ENCODE measurements around the gene POMT1. TPM values are rescaled to one million over a fixed set of nuclear protein-coding genes. Genes with fewer than 3 reads are reported as not detected.

POMT1 gene
- total RNA-seq, 1 experiment from 2014 or later, result 20.9 TPM

DNA sequence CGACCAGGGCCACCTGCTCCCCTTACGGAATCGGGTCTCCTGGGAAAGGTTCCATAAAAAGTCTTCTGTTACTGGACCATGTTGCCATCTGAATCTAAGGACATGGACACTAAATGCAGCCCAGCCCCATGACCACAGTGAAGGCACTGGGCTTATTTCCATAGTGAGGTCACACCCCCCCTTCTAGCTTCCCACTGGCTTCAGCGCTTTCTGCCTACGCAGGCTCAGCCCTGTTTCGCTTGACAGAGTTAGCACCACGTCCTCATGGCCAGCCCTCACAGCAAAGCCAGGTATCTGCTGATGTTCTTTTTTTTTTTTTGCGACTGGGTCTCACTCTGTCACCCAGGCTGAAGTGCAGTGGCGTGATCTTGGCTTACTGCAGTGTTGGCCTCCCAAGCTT lies 14.2 kb downstream of the POMT1 start:
- DNase-seq (ENCODE audit: low read depth, low spot score), result no peak
- in situ Hi-C loops (cut with HindIII; ENCODE audit: low pct_unique_long_range_greater_than_20kb, low sequenced_read_pairs), result no loop called here

DNA sequence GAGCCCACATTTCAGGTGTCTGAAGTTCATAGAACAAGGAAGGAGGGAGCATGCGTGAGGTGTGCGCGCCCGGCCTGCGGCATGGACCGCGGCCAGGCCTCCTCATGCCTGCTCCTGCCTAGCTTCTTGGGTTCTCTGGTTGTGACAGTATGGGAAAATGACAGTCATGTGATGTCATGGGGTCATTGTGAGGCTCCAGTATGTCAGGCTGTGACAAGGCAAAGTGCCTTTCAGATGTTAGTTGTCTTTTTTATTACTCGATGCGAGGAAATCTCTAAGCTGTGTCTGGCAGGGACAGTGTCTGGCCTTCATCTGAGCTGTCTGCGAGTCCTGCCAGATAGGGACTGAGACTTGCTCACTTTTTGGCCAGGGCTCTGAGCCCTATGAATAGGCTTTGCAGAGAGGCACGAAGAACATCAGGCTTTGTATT lies 15.1 kb downstream of the POMT1 start:
- in situ Hi-C loops (cut with HindIII; ENCODE audit: low pct_unique_long_range_greater_than_20kb, low sequenced_read_pairs), result no loop called here
- DNase-seq (ENCODE audit: low read depth, low spot score), result no peak

DNA sequence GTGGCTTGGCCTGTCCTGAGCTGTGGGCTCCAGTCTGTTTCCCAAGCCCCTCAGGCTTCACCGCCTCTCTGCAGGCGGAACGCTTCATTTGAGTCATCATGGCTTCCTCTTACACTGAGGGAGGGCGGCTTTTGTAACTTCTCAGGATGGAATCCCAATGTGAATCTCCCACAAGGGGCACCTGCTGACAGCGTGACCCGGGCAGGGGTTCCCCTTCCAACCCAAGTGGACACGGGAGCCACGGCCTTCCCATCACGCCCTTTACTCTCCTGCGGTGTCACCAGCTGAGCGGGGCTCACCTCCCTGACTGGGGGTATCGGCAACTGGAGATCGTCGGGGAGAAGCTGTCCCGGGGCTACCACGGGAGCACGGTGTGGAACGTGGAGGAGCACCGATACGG lies 15.8 kb downstream of the POMT1 start:
- in situ Hi-C loops (cut with HindIII; ENCODE audit: low pct_unique_long_range_greater_than_20kb, low sequenced_read_pairs), result no loop called here

DNA sequence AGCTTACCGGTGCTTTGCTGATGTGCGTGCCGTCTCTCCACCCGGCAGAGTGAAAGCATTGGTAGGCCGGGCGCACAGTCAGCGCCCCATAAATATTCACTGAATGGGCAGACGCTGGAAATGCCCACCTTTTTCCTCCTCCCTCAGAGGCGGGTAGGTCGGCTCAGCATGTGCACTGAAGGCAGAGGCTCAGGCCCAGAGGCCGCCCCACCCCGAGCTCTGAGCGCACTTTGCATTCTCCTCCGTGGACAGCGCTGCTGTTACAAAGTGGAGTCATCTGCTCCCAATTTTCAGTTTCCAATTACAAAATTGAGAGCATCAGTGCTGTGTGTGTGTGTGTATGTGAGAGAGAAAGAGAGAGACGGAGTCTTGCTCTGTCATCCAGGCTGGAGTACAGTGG lies 17.8 kb downstream of the POMT1 start:
- in situ Hi-C loops (cut with HindIII; ENCODE audit: low pct_unique_long_range_greater_than_20kb, low sequenced_read_pairs), result no loop called here
- no peak for DNase-seq (ENCODE audit: low read depth, low spot score)

More for the DNA sequence above, 15.8 kb downstream of the POMT1 start:
- no peak for DNase-seq (ENCODE audit: low read depth, low spot score)

DNA sequence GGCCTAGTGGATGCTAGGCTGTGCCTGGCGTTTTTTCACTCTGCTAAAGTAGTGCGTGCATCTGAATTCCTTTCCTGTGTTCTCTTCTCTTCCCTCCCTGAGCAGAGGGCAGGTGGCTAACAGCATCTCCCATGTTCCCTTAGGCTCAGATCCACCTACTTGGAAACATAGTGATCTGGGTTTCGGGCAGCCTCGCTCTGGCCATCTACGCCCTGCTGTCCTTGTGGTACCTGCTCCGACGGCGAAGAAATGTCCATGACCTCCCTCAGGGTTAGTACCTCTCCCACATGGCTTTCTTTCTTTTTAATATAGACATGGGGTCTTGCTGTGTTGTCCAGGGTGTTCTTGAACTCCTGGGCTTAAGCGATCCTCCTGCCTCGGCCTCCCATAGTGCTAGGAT lies 18.5 kb downstream of the POMT1 start:
- in situ Hi-C loops (cut with HindIII; ENCODE audit: low pct_unique_long_range_greater_than_20kb, low sequenced_read_pairs), result no loop called here
- DNase-seq (ENCODE audit: low read depth, low spot score), result no peak

DNA sequence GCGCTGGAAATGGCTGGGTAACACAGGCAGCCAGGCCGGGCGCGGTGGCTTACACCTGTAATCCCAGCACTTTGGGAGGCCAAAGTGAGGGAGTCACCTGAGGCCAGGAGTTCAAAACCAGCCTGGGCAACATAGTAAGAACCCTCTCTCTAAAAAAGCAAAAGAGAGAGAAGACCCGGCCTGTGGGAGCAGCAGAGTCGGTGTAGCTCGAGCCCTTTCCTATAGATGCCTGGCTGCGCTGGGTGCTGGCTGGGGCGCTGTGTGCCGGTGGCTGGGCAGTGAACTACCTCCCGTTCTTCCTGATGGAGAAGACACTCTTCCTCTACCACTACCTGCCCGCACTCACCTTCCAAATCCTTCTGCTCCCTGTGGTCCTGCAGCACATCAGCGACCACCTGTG lies 19.1 kb downstream of the POMT1 start:
- no peak for DNase-seq (ENCODE audit: low read depth, low spot score)
- in situ Hi-C loops (cut with HindIII; ENCODE audit: low pct_unique_long_range_greater_than_20kb, low sequenced_read_pairs), result no loop called here

DNA sequence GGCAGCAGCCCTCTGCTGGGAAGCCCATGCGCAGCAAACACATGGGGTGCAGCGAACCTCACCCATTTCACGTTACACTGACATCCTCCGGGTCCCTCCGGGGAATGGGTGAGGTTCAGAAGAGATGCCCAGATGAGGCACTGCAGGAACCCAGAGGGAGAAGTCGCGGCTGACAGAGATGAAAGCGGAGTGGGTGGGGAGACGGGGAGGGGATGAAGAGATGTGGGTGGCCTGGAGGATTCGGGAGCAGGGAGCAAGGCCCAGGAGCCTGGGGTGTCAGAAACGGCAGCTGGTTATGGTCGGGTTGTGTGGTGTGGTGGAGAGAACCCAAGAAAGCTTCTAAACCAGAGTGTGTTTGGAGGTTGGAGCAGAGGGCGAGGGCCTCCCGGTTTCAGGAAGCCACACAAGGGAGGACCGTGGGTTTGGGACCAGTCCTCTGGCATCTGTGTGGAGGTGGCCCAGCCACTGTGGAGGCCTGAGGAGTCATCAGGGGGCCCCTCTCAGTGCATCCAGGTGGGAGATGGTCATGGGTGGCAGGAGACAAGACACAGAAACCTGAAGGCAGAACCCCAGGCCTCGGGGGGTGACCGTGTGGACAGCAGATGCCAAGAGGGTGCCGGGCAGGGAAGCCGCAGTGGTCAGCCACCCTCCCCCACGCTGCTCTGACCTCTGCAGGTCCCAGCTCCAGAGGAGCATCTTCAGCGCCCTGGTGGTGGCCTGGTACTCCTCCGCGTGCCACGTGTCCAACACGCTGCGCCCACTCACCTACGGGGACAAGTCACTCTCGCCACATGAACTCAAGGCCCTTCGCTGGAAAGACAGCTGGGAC lies 19.8 kb downstream of the POMT1 start:
- no peak for DNase-seq (ENCODE audit: low read depth, low spot score)

DNA sequence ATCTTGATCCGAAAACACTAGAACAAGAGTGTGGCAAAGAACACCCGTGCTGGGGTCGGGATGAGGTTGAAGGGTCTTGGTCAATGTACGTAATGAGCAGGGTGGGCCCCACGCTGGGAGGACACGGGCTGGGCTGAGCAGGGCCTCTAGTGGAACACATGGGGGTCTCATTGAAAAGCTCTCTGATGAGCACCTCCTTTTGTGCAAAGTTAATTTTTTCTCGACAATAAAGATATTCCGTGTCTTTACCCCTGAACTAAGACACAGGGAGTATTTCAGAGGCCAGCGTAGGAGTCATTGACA lies 20.3 kb downstream of the POMT1 start:
- in situ Hi-C loops (cut with HindIII; ENCODE audit: low pct_unique_long_range_greater_than_20kb, low sequenced_read_pairs), result no loop called here
- no peak for DNase-seq (ENCODE audit: low read depth, low spot score)

More for the DNA sequence above, 19.8 kb downstream of the POMT1 start:
- in situ Hi-C loops (cut with HindIII; ENCODE audit: low pct_unique_long_range_greater_than_20kb, low sequenced_read_pairs), result no loop called here

DNA sequence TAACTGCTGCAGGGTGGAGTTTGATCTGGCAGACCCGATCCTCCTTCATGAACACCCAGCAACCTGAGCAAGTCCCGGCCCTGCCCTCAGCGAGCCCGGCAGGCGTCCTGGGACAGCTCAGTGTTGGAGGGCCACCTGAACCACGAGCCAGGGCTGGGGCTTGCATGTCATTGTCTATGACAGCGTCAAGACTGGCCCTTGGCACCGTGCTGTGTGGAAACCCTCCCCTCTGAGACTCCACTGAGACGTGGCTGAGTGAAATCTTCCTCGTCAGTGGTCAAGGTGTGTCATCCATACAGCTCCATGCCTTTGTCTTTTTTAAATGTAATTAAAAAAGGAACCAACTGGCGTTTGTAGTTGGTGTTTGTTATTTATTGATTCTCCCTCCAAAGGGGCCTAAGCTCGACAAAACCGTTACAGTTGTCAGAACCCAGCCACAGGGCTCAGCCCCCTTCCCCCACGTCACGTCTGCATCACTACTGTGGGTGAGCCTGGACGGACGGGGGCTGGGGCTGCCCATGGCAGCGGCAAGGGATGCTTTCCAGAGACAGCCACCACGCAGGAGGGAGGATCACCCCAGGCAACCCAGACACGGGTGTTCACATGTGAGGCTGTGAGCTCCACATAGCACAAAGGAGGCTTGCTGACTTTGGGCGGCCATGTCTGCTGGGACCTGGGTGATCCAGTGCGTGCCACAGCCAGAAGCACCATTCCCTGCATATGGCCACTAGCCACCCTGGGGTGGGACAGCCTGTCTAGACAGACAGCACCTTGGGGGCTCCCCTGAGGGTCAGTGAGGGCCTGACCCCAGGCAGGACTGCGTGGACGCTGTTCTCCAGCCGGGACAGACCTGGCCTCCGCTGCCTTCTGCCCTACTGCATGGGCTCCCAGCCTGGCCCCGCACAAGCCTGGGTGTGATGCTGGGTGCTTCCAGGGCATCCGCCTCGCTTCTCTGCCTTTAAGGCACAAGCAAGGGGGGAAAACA lies 21.0 kb downstream of the POMT1 start:
- no peak for DNase-seq (ENCODE audit: low read depth, low spot score)
- in situ Hi-C loops (cut with HindIII; ENCODE audit: low pct_unique_long_range_greater_than_20kb, low sequenced_read_pairs), result no loop called here

DNA sequence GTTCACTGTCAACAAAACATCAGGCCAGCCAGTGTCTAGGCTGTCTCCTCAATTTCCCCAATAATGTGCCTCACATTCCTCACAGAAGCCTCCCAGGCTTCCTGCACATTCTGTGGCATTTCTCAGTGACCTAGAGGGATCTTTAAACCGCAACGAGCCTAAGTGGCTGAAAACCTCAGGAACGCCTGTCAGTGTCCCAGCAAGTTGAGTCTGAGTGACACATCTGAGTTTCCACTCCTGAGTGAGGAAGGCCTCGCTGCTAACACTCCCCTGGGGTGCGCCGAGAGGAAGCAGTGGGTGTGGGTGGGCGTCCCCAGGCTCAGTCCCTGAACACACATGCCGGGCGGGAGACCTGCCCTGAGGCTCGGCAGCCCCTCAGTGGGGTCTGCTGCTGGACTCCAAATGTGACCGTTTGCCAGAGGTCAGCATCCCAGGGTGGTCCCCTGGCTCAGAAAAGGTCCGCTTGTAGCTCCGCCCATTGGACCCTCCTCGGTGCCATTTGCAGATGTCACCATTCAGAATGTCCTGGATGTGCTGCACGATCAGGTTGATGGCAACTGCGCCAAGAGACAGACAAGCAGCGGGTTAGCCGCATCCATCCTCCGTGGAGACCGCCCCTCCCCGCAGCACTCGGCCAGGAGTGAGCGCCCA lies 22.1 kb downstream of the POMT1 start:
- DNase-seq (ENCODE audit: low read depth, low spot score), result no peak
- in situ Hi-C loops (cut with HindIII; ENCODE audit: low pct_unique_long_range_greater_than_20kb, low sequenced_read_pairs), result no loop called here

DNA sequence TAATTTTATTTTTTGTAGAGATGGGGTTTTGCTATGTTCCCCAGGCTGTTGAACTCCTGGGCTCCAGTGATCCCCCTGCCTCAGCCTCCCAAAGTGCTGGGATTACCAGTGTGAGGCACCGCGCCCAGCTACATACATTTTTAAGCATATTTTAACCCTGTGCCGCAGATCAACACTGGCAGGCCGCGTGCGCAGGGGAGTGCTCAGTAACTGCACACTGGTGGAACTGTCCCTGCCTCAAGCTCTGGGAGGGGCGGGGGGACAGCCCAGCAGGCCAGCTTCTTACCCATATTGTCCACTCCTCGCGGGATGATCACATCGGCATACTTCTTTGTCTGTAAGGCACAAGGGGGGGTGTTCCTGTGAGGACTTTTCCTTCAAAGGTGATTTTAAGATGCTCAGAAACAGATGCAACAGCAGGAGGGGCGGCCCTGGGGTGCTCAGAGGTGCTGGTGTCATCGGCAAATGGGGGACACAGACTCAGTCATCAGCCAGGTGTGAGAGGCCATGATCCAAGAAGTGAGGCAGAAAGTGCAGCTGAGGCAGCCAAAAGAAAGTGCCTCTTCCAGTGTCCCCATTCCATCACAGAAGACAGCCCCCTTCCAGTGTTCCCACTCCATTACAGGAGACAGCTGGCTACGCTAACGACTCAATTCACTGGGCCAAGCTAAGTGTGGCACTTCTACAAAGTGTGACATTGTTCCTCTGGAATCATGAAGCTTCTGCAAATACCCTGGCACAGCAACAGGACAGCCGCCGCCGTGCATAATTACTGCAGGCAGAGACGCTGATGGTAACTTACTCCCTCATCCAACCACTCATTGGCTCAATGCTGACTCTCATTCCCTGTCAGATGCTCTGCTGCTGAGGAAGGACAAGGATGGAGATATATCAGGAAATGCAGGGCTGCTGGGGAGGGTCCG lies 23.2 kb downstream of the POMT1 start:
- DNase-seq (ENCODE audit: low read depth, low spot score), result no peak
- in situ Hi-C loops (cut with HindIII; ENCODE audit: low pct_unique_long_range_greater_than_20kb, low sequenced_read_pairs), result no loop called here

DNA sequence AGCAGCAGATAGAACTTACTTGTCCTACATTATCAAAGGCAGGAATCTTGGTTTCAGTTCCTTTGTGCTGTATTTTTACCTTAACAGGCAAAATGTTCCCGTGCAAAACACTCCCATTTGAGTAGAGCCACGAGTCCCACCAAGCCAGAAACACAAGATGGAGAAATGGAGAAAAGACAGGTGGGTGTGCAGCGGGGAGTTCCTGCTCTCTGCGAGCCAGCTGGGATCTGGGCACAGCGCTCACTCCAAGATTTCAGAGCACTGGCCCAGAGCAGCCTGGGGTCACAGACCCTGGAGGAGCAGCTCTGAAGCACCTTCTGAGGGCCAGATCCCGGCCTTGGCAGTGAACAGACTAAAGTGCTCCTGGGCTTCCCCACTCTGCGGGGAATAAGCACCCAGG lies 25.5 kb downstream of the POMT1 start:
- in situ Hi-C loops (cut with HindIII; ENCODE audit: low pct_unique_long_range_greater_than_20kb, low sequenced_read_pairs), result no loop called here
- DNase-seq (ENCODE audit: low read depth, low spot score), result no peak

DNA sequence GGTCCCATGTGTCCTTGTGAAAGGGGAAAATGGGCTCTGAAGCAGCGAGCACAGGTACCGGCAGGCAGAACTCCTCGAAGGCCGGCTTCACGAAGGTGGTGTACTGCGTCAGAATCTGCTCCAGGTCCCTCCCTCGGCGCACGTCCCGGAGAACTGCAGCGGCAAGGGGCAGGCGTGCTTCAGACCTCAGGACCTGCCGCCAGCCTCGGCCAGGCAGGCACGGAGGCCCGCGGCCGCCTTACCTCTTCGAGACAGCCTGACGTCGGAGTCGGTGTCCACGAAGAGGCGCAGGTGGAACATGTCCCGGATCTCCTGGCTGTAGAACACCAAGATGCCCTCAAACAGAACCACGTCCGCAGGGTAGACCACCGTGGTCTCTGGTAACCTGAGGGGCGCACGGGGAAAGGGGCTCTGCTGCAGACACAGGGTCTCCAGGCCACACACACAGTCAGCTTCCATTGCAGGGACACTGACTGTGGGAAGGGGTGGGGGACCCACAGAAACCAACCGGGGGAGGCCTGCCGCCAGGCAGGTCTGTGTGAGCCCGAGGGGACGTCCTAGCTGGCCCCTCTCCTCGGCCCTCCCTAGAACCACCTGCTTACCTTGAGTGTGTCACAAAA lies 26.3 kb downstream of the POMT1 start:
- in situ Hi-C loops (cut with HindIII; ENCODE audit: low pct_unique_long_range_greater_than_20kb, low sequenced_read_pairs), result no loop called here

DNA sequence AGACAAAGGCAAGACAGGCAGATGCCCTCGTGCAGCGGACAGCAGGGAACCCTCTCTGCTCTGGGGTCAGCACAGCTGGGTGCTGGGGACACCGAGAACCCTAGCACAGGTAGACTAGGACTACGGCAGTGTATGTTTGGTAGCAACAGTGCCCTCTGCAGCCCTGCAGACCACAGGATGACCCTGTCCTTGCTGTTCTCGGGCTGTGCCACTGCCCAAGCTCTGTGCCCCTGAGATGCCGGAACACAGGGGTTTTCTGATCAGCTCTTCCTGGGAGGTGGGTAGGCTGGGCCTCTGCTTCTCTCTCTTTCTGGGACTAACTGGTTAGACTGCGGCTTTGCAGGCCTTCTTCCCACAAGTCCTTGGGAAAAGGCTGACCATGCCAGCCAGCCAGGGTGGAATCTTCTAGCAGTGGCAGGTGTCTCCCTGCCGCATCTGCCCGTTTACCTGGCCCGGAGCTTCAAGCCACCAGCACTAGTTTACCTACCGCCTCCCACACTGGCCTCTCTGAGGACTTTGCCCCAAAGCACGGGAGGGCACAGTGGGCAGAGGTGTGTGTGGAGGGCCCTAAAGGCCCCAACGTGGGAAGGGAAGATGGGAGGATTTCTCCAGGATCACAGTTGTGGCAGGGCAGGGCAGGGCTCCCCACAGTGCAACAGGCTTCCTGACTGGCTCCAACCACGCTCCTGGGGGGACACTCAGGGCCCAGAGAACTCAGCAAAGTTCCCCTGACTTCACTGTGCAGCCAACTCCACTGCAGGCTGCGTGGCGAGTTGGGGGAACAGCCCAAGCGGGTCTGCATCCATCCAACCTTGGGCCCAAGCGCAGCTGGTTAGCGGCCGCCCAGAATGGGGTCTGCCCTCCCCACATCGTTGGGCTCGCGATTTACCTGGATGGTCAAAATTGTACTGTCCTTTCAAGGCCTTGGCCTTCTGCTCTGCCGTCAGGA lies 27.2 kb downstream of the POMT1 start:
- in situ Hi-C loops (cut with HindIII; ENCODE audit: low pct_unique_long_range_greater_than_20kb, low sequenced_read_pairs), result no loop called here
- DNase-seq (ENCODE audit: low read depth, low spot score), result no peak

More for the DNA sequence above, 26.3 kb downstream of the POMT1 start:
- no peak for DNase-seq (ENCODE audit: low read depth, low spot score)

DNA sequence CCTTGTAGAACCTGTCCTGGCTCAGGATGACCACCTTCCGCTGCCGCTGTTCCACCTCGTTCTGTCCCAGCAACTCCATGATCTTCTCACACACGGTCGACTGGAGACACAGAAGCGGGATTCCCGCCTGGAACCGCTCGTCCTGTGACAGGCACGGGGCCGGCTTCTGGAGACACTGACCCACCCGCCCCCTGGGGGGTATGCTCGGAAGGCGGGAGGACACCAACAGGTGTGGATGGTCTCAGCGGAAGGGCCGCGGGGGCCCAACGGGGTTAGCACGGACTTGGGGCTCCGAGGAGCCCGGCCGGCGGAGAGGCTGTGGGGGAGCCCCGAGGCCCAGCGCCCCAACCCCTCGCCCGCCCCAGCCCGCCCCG lies 27.8 kb downstream of the POMT1 start:
- in situ Hi-C loops (cut with HindIII; ENCODE audit: low pct_unique_long_range_greater_than_20kb, low sequenced_read_pairs), result no loop called here
- DNase-seq (ENCODE audit: low read depth, low spot score), result peak; percentile 65
